GM12864 (cell line): Measurements from ENCODE around the gene RPA1.

Experiments used
- DNase-seq: peaks from one replicate; pipeline ENCODE4 v3.0.0-alpha.2; 2011; ENCODE audit warnings: low read depth
- H3K4me3 ChIP-seq: 2 replicates; pipeline ENCODE4 v1.5.1; 2011; ENCODE audit warnings: mild to moderate bottlenecking, low read depth, low read length, control low read depth
- TF ChIP-seq, protein P1 (sequence below): IDR thresholded peaks from 2 replicates; pipeline ENCODE4 v1.5.1; 2011; ENCODE audit warnings: low read depth, mild to moderate bottlenecking, moderate library complexity, low read length, control low read depth, inconsistent platforms; ENCODE audit errors: missing control alignments

The RPA1 gene

DNA sequence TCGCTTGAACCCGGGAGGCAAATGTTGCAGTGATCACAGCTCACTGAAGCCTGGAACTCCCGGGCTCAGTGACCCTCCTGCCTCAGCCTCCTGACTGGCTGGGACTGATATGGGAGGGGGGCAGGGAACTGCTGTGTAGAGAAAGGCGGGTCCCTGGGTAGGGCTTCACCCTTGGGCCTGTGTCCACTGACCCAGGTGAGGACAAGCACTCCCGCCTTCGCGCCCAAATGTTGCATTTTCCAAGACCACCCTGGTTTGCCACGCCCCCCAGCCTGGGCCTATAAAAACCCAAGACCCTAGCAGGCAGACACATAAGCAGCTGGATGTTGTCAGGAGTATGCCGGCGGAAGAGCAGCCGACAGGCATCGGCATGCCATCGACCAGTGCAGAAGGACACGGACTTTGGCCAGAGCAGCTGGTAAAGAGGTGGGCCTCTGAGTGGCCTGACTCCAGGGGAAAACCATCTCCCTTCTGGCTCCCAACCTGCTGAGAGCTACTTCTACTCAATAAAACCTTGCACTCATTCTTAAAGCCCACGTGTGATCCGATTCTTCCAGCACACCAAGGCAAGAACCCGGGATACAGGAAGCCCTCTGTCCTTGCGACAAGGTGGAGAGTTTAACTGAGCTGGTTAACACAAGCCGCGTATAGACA lies 19.2 kb upstream of the RPA1 start:
- no peak for DNase-seq
- H3K4me3 ChIP-seq = no peak overlapping the region
- TF ChIP-seq, protein P1, sequence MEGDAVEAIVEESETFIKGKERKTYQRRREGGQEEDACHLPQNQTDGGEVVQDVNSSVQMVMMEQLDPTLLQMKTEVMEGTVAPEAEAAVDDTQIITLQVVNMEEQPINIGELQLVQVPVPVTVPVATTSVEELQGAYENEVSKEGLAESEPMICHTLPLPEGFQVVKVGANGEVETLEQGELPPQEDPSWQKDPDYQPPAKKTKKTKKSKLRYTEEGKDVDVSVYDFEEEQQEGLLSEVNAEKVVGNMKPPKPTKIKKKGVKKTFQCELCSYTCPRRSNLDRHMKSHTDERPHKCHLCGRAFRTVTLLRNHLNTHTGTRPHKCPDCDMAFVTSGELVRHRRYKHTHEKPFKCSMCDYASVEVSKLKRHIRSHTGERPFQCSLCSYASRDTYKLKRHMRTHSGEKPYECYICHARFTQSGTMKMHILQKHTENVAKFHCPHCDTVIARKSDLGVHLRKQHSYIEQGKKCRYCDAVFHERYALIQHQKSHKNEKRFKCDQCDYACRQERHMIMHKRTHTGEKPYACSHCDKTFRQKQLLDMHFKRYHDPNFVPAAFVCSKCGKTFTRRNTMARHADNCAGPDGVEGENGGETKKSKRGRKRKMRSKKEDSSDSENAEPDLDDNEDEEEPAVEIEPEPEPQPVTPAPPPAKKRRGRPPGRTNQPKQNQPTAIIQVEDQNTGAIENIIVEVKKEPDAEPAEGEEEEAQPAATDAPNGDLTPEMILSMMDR = no peak

GRCh38 chr17:1813088-1813487 lies 16.7 kb upstream of the RPA1 start:
- TF ChIP-seq, protein P1 = no peak
- DNase-seq = no peak
- H3K4me3 ChIP-seq = no peak overlapping the region

- TF ChIP-seq, protein P1 = no peak
- no peak for DNase-seq
- H3K4me3 ChIP-seq = no peak overlapping the region
Observed at GRCh38 chr17:1820528-1821252, 9.1 kb upstream of the RPA1 start.

DNA sequence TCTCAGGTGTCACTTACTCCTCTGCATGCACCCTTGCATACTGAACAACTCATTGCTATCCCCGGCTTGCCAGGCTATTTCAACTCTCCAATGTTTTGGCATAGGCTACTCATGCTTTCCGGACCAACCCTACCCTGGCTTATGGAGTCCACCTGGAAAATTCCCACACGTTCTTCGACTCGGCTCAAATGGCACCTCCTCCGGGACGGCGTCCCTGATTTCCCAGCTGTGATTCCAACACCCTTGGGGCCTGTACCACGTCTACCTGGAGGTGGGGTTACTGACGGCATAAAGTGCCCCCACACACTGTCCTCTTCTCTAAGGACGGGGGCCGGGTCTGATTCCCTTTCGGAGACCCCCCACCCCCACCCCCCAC lies 601 bp upstream of the RPA1 start:
- TF ChIP-seq, protein P1 = no peak
- DNase-seq = no peak
- peak overlapping the region; percentile 94 for H3K4me3 ChIP-seq

DNA sequence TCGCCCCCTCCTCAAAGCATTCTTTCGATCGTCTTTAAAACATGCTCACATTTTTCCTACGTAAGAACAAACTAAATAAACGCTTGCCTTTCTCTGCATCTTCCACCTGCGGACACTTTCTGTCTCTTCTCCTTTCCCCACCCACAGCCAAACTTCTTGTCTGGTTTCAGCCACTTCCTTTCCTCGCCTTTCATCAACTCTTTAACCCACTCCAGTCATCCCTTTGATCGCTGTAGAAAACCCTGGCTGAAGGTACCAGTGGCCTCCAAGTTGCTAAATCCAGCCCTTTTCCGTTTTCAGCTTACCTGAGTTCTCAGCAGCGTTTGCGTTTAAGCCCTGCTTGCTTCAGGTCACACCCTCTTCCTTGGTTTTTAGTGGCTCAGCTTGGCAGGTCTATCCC lies 483 bp downstream of the RPA1 start:
- TF ChIP-seq, protein P1 = no peak
- DNase-seq = no peak
- peak overlapping the region; percentile 94 for H3K4me3 ChIP-seq

GRCh38 chr17:1834380-1835149 lies 4.8 kb downstream of the RPA1 start:
- no peak overlapping the region for H3K4me3 ChIP-seq
- DNase-seq = peak; percentile 89
- TF ChIP-seq, protein P1 = no peak
